LHCN-M2 (cell line): Measurements from ENCODE around the gene RPL22. TPM values are rescaled to one million over a fixed set of nuclear protein-coding genes. Genes with fewer than 3 reads are reported as not detected.
A peak's percentile ranks its signal among the peaks of the same experiment; 100 is the strongest.
"Not testable (repeated sequence)": the region's sequence is repeated elsewhere in the genome, so short reads cannot be mapped to it uniquely, and the experiment has no call there.

Experiments used
- DNase-seq: peaks from one replicate; pipeline ENCODE4 v3.0.0-alpha.2; 2012; ENCODE audit warnings: low read depth
- total RNA-seq: library from RNA; depleted of rRNA; stranded (reverse); fragments of >200 nt; gene quantifications from 2 replicates; pipeline ENCODE4 v1.2.3, GENCODE V29; 2014

RPL22 gene
- total RNA-seq, 1 experiment from 2014 or later, result 136 TPM

GRCh38 chr1:6234502-6235295, 35.3 kb upstream of the RPL22 start:
- peak; percentile 66 for DNase-seq

GRCh38 chr1:6233376-6233775, 34.0 kb upstream of the RPL22 start:
- DNase-seq, result no peak

- no peak for DNase-seq
Observed at GRCh38 chr1:6225651-6226050, 26.3 kb upstream of the RPL22 start.

GRCh38 chr1:6224718-6225117, 25.3 kb upstream of the RPL22 start:
- DNase-seq, result no peak

GRCh38 chr1:6223617-6224016, 24.2 kb upstream of the RPL22 start:
- DNase-seq, result no peak

GRCh38 chr1:6222636-6223035, 23.2 kb upstream of the RPL22 start:
- DNase-seq, result peak; percentile 79

GRCh38 chr1:6221210-6221784, 21.9 kb upstream of the RPL22 start:
- no peak for DNase-seq

- DNase-seq, result no peak
Observed at GRCh38 chr1:6220236-6220635, 20.8 kb upstream of the RPL22 start.

- DNase-seq, result not testable (repeated sequence)
Observed at GRCh38 chr1:6219641-6220040, 20.2 kb upstream of the RPL22 start.

GRCh38 chr1:6218375-6219164, 19.2 kb upstream of the RPL22 start:
- DNase-seq, result no peak

- DNase-seq, result no peak
Observed at GRCh38 chr1:6212193-6212959, 13.0 kb upstream of the RPL22 start.

- DNase-seq, result no peak
Observed at GRCh38 chr1:6211731-6212130, 12.3 kb upstream of the RPL22 start.

- no peak for DNase-seq
Observed at GRCh38 chr1:6210591-6211355, 11.4 kb upstream of the RPL22 start.

GRCh38 chr1:6209661-6210580, 10.5 kb upstream of the RPL22 start:
- no peak for DNase-seq

- peak; percentile 45 for DNase-seq
Observed at GRCh38 chr1:6208723-6209660, 9.6 kb upstream of the RPL22 start.

GRCh38 chr1:6207921-6208320, 8.5 kb upstream of the RPL22 start:
- no peak for DNase-seq

GRCh38 chr1:6207075-6207885, 7.9 kb upstream of the RPL22 start:
- no peak for DNase-seq

GRCh38 chr1:6206520-6206855, 7.1 kb upstream of the RPL22 start:
- DNase-seq, result no peak
